Choroid plexus epithelial cell (primary cell): ENCODE data around the gene BPI.

ENCODE experiments used
- DNase-seq: peaks from one replicate; pipeline ENCODE4 v3.0.0-alpha.2; 2010; ENCODE audit warnings: low read depth
- H3K4me3 ChIP-seq: 2 replicates; pipeline ENCODE4 v1.5.1; 2011; ENCODE audit warnings: low read depth, mild to moderate bottlenecking, control low read depth, low read length, moderate library complexity
- CTCF ChIP-seq: conservative IDR thresholded peaks from 2 replicates; pipeline ENCODE4 v1.5.1; 2011; ENCODE audit warnings: low read depth, mild to moderate bottlenecking, control low read depth, inconsistent platforms, low read length, moderate library complexity

BPI gene

GRCh38 chr20:38260378-38261053, 43.4 kb upstream of the BPI start, which contains the start of gene KIAA1755:
Gene KIAA1755, minus strand, starts transcription at chr20:38260735. Its CDS starts 235 bp downstream, at chr20:38260500.
- TF ChIP-seq CTCF: no peak
- H3K4me3 ChIP-seq: peak within 1 kb of the TSS; percentile 81
- peak; percentile 41 for DNase-seq

- TF ChIP-seq CTCF: no peak
- no peak for DNase-seq
- peak overlapping the region; percentile 81 for H3K4me3 ChIP-seq
These were observed 42.9 kb upstream of the BPI start for GRCh38 chr20:38261054-38261390.

- H3K4me3 ChIP-seq: no peak overlapping the region
- DNase-seq: no peak
- TF ChIP-seq CTCF: no peak
These were observed 41.0 kb upstream of the BPI start for GRCh38 chr20:38262931-38263330.

GRCh38 chr20:38266426-38266825, 37.5 kb upstream of the BPI start:
- no peak for DNase-seq
- H3K4me3 ChIP-seq: no peak overlapping the region
- TF ChIP-seq CTCF: no peak

GRCh38 chr20:38267296-38267695, 36.7 kb upstream of the BPI start:
- no peak for TF ChIP-seq CTCF
- DNase-seq: no peak
- H3K4me3 ChIP-seq: no peak overlapping the region

GRCh38 chr20:38267901-38268514, 35.9 kb upstream of the BPI start:
- no peak for TF ChIP-seq CTCF
- DNase-seq: no peak
- no peak overlapping the region for H3K4me3 ChIP-seq

GRCh38 chr20:38269040-38269439, 34.9 kb upstream of the BPI start:
- TF ChIP-seq CTCF: no peak
- DNase-seq: no peak
- H3K4me3 ChIP-seq: no peak overlapping the region
